H1 (cell line): ENCODE results near the gene BGN. TPM values are rescaled to one million over a fixed set of nuclear protein-coding genes. Genes with fewer than 3 reads are reported as not detected.

Experiments
- CTCF ChIA-PET: fragments of 300-600 bp; sonication (Branson Sonifier 250); formaldehyde crosslinking; loops from one replicate; lab custom pipeline; 2021; ENCODE audit not compliant: partially characterized antibody; lab: Charles Lee
- POLR2A ChIA-PET: fragments of 300-600 bp; sonication (Branson Sonifier 250); formaldehyde crosslinking; loops from one replicate; lab custom pipeline; 2021; ENCODE audit warnings: inconsistent platforms; ENCODE audit not compliant: partially characterized antibody; lab: Charles Lee
- DNase-seq, 2 experiments: peaks; one replicate each; pipeline versions ENCODE4 v3.0.0 to v3.0.0-alpha.2; 2010 to 2022; ENCODE audit warnings: low spot score in 2 of 2, low read depth in 1 of 2, mixed read lengths in 1 of 2
- FAIRE-seq: peaks from 2 replicates; lab custom pipeline; 2011; peaks lifted over from hg19 to GRCh38; lab: Jason Lieb, UNC
- H2AFZ ChIP-seq: 2 replicates; pipeline ENCODE4 v1.8.1; 2012; ENCODE audit warnings: low read length, inconsistent platforms
- H2AK5ac ChIP-seq: 2 replicates; pipeline ENCODE4 v1.6.1; 2013; ENCODE audit warnings: low read depth, low read length
- H2BK120ac ChIP-seq: replicated peaks from 2 replicates; pipeline ENCODE3; 2013; ENCODE audit warnings: low read depth, low read length, inconsistent platforms
- H2BK12ac ChIP-seq: 2 replicates; pipeline ENCODE4 v1.6.1; 2013; ENCODE audit warnings: low read depth, low read length
- H2BK15ac ChIP-seq: 2 replicates; pipeline ENCODE4 v1.6.1; 2013; ENCODE audit warnings: low read length
- H2BK20ac ChIP-seq: 2 replicates; pipeline ENCODE4 v1.6.1; 2013; ENCODE audit warnings: low read length
- H2BK5ac ChIP-seq: 2 replicates; pipeline ENCODE4 v1.6.1; 2013; ENCODE audit warnings: low read depth, low read length
- H3K14ac ChIP-seq: 2 replicates; pipeline ENCODE4 v1.6.1; 2013; ENCODE audit warnings: inconsistent platforms; ENCODE audit not compliant: insufficient read length
- H3K18ac ChIP-seq: 2 replicates; pipeline ENCODE4 v1.6.1; 2013; ENCODE audit warnings: low read length; ENCODE audit errors: extremely low read depth
- H3K23ac ChIP-seq: 2 replicates; pipeline ENCODE4 v1.6.1; 2013; ENCODE audit warnings: inconsistent platforms; ENCODE audit not compliant: insufficient read length
- H3K23me2 ChIP-seq: 2 replicates; pipeline ENCODE4 v1.6.1; 2013; ENCODE audit warnings: low read depth, low read length
- H3K27ac ChIP-seq: 2 replicates; pipeline ENCODE4 v1.6.1; 2011; ENCODE audit warnings: low read depth, low read length, inconsistent platforms
- H3K27me3 ChIP-seq, 4 experiments: replicated peaks in 1 of 4; 1 replicate in 1 of 4; 2 replicates in 3 of 4; pipeline versions ENCODE4 v1.6.1 to v1.8.1; 2011 to 2013; ENCODE audit warnings: low read length in 3 of 4, mild to moderate bottlenecking in 3 of 4, inconsistent platforms in 2 of 4, mixed read lengths in 2 of 4, moderate library complexity in 1 of 4; ENCODE audit not compliant: control insufficient read depth in 3 of 4, insufficient read depth in 3 of 4; ENCODE audit errors: extremely low read depth in 1 of 4
- H3K36me3 ChIP-seq, 4 experiments: 2 replicates each; pipeline versions ENCODE4 v1.6.1 to v1.8.1; 2011 to 2013; ENCODE audit warnings: mild to moderate bottlenecking in 4 of 4, low read length in 3 of 4, moderate library complexity in 2 of 4, control low read depth in 1 of 4, inconsistent platforms in 1 of 4; ENCODE audit not compliant: insufficient read depth in 4 of 4, control insufficient read depth in 2 of 4
- H3K4ac ChIP-seq: replicated peaks from 2 replicates; pipeline ENCODE3; 2013; ENCODE audit warnings: low read length, low read depth, mixed read lengths, inconsistent platforms; ENCODE audit not compliant: insufficient read length
- H3K4me1 ChIP-seq, 4 experiments: replicated peaks in 1 of 4; 1 replicate in 1 of 4; 2 replicates in 3 of 4; pipeline versions ENCODE4 v1.6.1 to v1.8.1; 2011 to 2013; ENCODE audit warnings: low read length in 3 of 4, inconsistent platforms in 2 of 4, mixed read lengths in 1 of 4; ENCODE audit not compliant: insufficient read depth in 4 of 4, control insufficient read depth in 3 of 4
- H3K4me2 ChIP-seq, 2 experiments: 2 replicates each; pipeline versions ENCODE4 v1.6.1 to v1.8.1; 2011 to 2013; ENCODE audit warnings: low read depth in 2 of 2, low read length in 2 of 2, control low read depth in 1 of 2, inconsistent platforms in 1 of 2, mild to moderate bottlenecking in 1 of 2; ENCODE audit not compliant: insufficient read depth in 1 of 2
- H3K4me3 ChIP-seq, 4 experiments: fragments of 200-600, 300-600 bp in 1 of 4; sonication (generic), shearing (Covaris generic), sonication (Bioruptor Twin) in 1 of 4; 2 replicates each; pipeline versions ENCODE4 v1.5.1 to v1.8.1; 2011 to 2016; ENCODE audit warnings: low read length in 4 of 4, low read depth in 3 of 4, control low read depth in 2 of 4, inconsistent platforms in 2 of 4, mild to moderate bottlenecking in 2 of 4, mixed read lengths in 1 of 4, moderate library complexity in 1 of 4; ENCODE audit not compliant: insufficient read depth in 2 of 4; ENCODE audit errors: extremely low read depth in 1 of 4
- H3K56ac ChIP-seq: replicated peaks from 2 replicates; pipeline ENCODE3; 2013; ENCODE audit warnings: low read depth, mild to moderate bottlenecking, mixed read lengths, low read length, inconsistent platforms; ENCODE audit not compliant: insufficient read length
- H3K79me1 ChIP-seq: 2 replicates; pipeline ENCODE4 v1.6.1; 2013; ENCODE audit warnings: low read depth, low read length, control low read depth
- H3K79me2 ChIP-seq, 2 experiments: 2 replicates each; pipeline versions ENCODE4 v1.6.1 to v1.8.1; 2012 to 2013; ENCODE audit warnings: low read length in 2 of 2, mild to moderate bottlenecking in 2 of 2, inconsistent platforms in 1 of 2; ENCODE audit not compliant: insufficient read depth in 2 of 2, control insufficient read depth in 1 of 2
- H3K9ac ChIP-seq, 4 experiments: replicated peaks in 1 of 4; 1 replicate in 1 of 4; 2 replicates in 3 of 4; pipeline versions ENCODE4 v1.6.1 to v1.8.1; 2011 to 2013; ENCODE audit warnings: low read depth in 3 of 4, low read length in 3 of 4, control low read depth in 2 of 4, mild to moderate bottlenecking in 2 of 4, moderate library complexity in 2 of 4, inconsistent platforms in 1 of 4; ENCODE audit errors: extremely low read depth in 1 of 4
- H3K9me3 ChIP-seq, 2 experiments: 2 replicates each; pipeline versions ENCODE4 v1.6.1 to v1.8.1; 2012 to 2013; ENCODE audit warnings: mild to moderate bottlenecking in 2 of 2, moderate library complexity in 2 of 2, control low read depth in 1 of 2, inconsistent platforms in 1 of 2, low read depth in 1 of 2, low read length in 1 of 2, mixed read lengths in 1 of 2; ENCODE audit not compliant: insufficient read depth in 2 of 2
- H4K20me1 ChIP-seq, 2 experiments: replicated peaks in 1 of 2; 2 replicates each; pipeline versions ENCODE3 to v1.8.1; 2011 to 2013; ENCODE audit warnings: inconsistent platforms in 2 of 2, low read length in 2 of 2, mild to moderate bottlenecking in 1 of 2; ENCODE audit not compliant: insufficient read depth in 2 of 2, control insufficient read depth in 1 of 2
- H4K5ac ChIP-seq: 2 replicates; pipeline ENCODE4 v1.6.1; 2013; ENCODE audit warnings: low read length, low read depth, mixed read lengths, inconsistent platforms; ENCODE audit not compliant: insufficient read length
- H4K8ac ChIP-seq: 2 replicates; pipeline ENCODE4 v1.8.0; 2013; ENCODE audit warnings: mild to moderate bottlenecking, moderate library complexity, low read length, inconsistent platforms; ENCODE audit not compliant: insufficient read depth; ENCODE audit errors: extremely low read depth
- H4K91ac ChIP-seq: replicated peaks from 2 replicates; pipeline ENCODE3; 2013; ENCODE audit warnings: low read length, mixed read lengths, inconsistent platforms; ENCODE audit not compliant: insufficient read length
- ASH2L ChIP-seq: fragments of 200-600, 300-600 bp; sonication (generic); IDR thresholded peaks from one replicate; pipeline ENCODE4 v1.7.1; 2017; ENCODE audit warnings: low read length
- ATF3 ChIP-seq: IDR thresholded peaks from 2 replicates; pipeline ENCODE4 v1.6.1; 2011; ENCODE audit warnings: low read depth, mild to moderate bottlenecking, low read length; ENCODE audit not compliant: insufficient read depth
- BRCA1 ChIP-seq: IDR thresholded peaks from 2 replicates; pipeline ENCODE4 v1.6.1; 2012; ENCODE audit warnings: low read depth, low read length, improper control_type of control experiment
- CBX5 ChIP-seq: fragments of 300-800, 300-1000 bp; sonication (generic); IDR thresholded peaks from 2 replicates; pipeline ENCODE4 v1.7.1; 2016; ENCODE audit warnings: antibody characterized with exemption, low read length, low read depth
- CBX8 ChIP-seq: fragments of 300-800, 300-1000 bp; sonication (generic); IDR thresholded peaks from 2 replicates; pipeline ENCODE4 v1.7.1; 2016; ENCODE audit warnings: low read depth, low read length, borderline replicate concordance
- FOSL1 ChIP-seq: IDR thresholded peaks from 2 replicates; pipeline ENCODE4 v1.6.1; 2011; ENCODE audit warnings: mild to moderate bottlenecking, low read depth, low read length, moderate library complexity; ENCODE audit not compliant: insufficient read depth
- JUND ChIP-seq: IDR thresholded peaks from 2 replicates; pipeline ENCODE4 v1.6.1; 2011; ENCODE audit warnings: mild to moderate bottlenecking, improper control_type of control experiment, low read length
- KDM1A ChIP-seq: fragments of 200-600, 300-600 bp; sonication (generic); IDR thresholded peaks from 2 replicates; pipeline ENCODE4 v1.7.1; 2016; ENCODE audit warnings: mild to moderate bottlenecking, low read length, borderline replicate concordance
- KDM5A ChIP-seq: fragments of 200-600 bp; IDR thresholded peaks from 2 replicates; pipeline ENCODE4 v1.7.1; 2012; ENCODE audit warnings: mild to moderate bottlenecking, low read length, inconsistent platforms, mixed read lengths
- MAX ChIP-seq: IDR thresholded peaks from 2 replicates; pipeline ENCODE4 v1.6.1; 2012; ENCODE audit warnings: inconsistent platforms
- PHF8 ChIP-seq: fragments of 200-600 bp; sonication (generic); conservative IDR thresholded peaks from 2 replicates; pipeline ENCODE4 v1.7.1; 2012; ENCODE audit warnings: low read depth, mild to moderate bottlenecking, inconsistent platforms, low read length, moderate library complexity
- SIN3A ChIP-seq, 2 experiments: IDR thresholded peaks in 1 of 2; conservative IDR thresholded peaks in 1 of 2; 2 replicates each; pipeline ENCODE4 v1.6.1; 2011 to 2012; ENCODE audit warnings: low read length in 2 of 2, improper control_type of control experiment in 1 of 2, low read depth in 1 of 2, mild to moderate bottlenecking in 1 of 2
- TEAD4 ChIP-seq: IDR thresholded peaks from 2 replicates; pipeline ENCODE4 v1.6.1; 2012; ENCODE audit warnings: low read depth, low read length, inconsistent platforms, mixed read lengths
- YY1 ChIP-seq: IDR thresholded peaks from 2 replicates; pipeline ENCODE4 v1.6.1; 2011; ENCODE audit warnings: low read depth, mild to moderate bottlenecking, low read length
- WGBS, 2 experiments: shearing (Covaris generic) in 1 of 2; methylation state at CpG; one replicate each; pipeline versions ENCODE4 v1.1.6 to v1.1.7; 2013 to 2015; ENCODE audit warnings: low lambda C conversion rate in 2 of 2, mixed read lengths in 2 of 2, inconsistent platforms in 1 of 2, low coverage in 1 of 2, missing lambda C conversion rate in 1 of 2; ENCODE audit not compliant: insufficient replicate concordance in 2 of 2, insufficient coverage in 1 of 2, insufficient read length in 1 of 2; ENCODE audit errors: extremely low coverage in 1 of 2, missing lambda C conversion rate in 1 of 2; 5-methylcytosine and 5-hydroxymethylcytosine counted together
- polyA plus RNA-seq, 7 experiments: library from polyadenylated mRNA; depleted of rRNA in 3 of 7; stranded (reverse) in 5 of 7; unstranded in 2 of 7; fragments of >200 nt in 5 of 7; fragments of 200-250 nt in 2 of 7; gene quantifications; 1 replicate in 5 of 7; 2 replicates in 1 of 7; 4 replicates in 1 of 7; pipeline versions ENCODE4 v1.2.1 to v1.2.3, GENCODE V29; 2011 to 2013; ENCODE audit warnings: missing spikeins in 2 of 7, mixed read lengths in 2 of 7
- total RNA-seq: library from RNA; stranded (reverse); fragmentation: NEBNext Ultra II Directional; extraction: Animal tissue kit (Norgen Biotek cat#: 25700); gene quantifications from 2 replicates; pipeline ENCODE4 v1.2.1, GENCODE V29; 2021

Gene BGN
- total and polyA plus RNA-seq, 2 of the 8 experiments (the other 6 are each of a cell fraction or from before 2014, with no cell fraction given) = 1.8 to 2.4 TPM

- Histone ChIP-seq H3K36me3 (no peaks in the 10 kb centered on the region), H3K4me1 (no peaks in the 10 kb centered on the region; a peak in 1 of 7 replicates), H4K20me1 (no peaks in the 10 kb centered on the region), H2BK20ac (no peak overlapping the region), H3K79me2 (no peaks in the 10 kb centered on the region), H4K5ac (no peak overlapping the region), H3K14ac (no peak overlapping the region), H3K23ac (no peak overlapping the region), H3K4me2 (no peak overlapping the region), H4K8ac (no peak overlapping the region), H3K18ac (no peak overlapping the region), H3K27me3 (no peaks in the 10 kb centered on the region), H3K4me3 (no peak overlapping the region), H2AFZ (no peak overlapping the region), H2BK120ac (no peak overlapping the region), H2BK5ac (no peak overlapping the region), H3K27ac (no peak overlapping the region), H3K9ac (no peak overlapping the region), H2BK12ac (no peak overlapping the region), H3K79me1 (no peaks in the 10 kb centered on the region), H3K9me3 (no peaks in the 10 kb centered on the region), H2AK5ac (no peak overlapping the region), H3K4ac (no peak overlapping the region), H3K56ac (no peak overlapping the region), H2BK15ac (no peak overlapping the region), H4K91ac (no peak overlapping the region), H3K23me2 (no peaks in the 10 kb centered on the region)
- 95% methylated on average over 7 of the region's 17 CpGs; no CpG with 5 or more reads in 1 of the 2 experiments for WGBS, 2 experiments
- FAIRE-seq = no peak
- ChIA-PET CTCF (interaction anchor here (0.6 to 7.9 kb wide), 17 partner anchors 10 to 121 kb away, joined by 3 to 41 read pairs (median 4); partner anchors contain the start of gene DUSP9), POLR2A (no interaction called here)
- no peak for TF ChIP-seq MAX
- TF ChIP-seq ASH2L = no peak
- TF ChIP-seq PHF8 = no peak
- TF ChIP-seq TEAD4 = no peak
- no peak for TF ChIP-seq SIN3A (conservative IDR thresholded peaks at IDR 0.05 in 1 of 2, IDR thresholded peaks at IDR 0.05 in 1 of 2; ENCODE audit: low read depth in 1 of 2, low read length in 2 of 2)
- no peak for TF ChIP-seq KDM1A
- TF ChIP-seq BRCA1 = no peak
- no peak for TF ChIP-seq JUND
- no peak for TF ChIP-seq KDM5A
- TF ChIP-seq CBX5 = no peak
- no peak for TF ChIP-seq CBX8
- TF ChIP-seq FOSL1 = no peak
- no peak for TF ChIP-seq ATF3
- no peak for TF ChIP-seq YY1
- DNase-seq = no peak
Measured at GRCh38 chrX:153549231-153549630, 54.5 kb downstream of the BGN start.
